ENCODE data around the gene HABP2. TPM values are rescaled to one million over a fixed set of nuclear protein-coding genes. Genes with fewer than 3 reads are reported as not detected.
A peak's percentile ranks its signal among the peaks of the same experiment; 100 is the strongest.

HABP2 gene
- total and polyA plus RNA-seq, 8 donors = 0.76 to 11.4 (median 3.8) TPM; not detected in 2

- DNase-seq = peak in 1 of 2 donors; percentile 5
- no peaks in the 10 kb centered on the region for H3K9me3 ChIP-seq
- no peak overlapping the region for H3K27ac ChIP-seq
- 83 to 92% (median 89%) methylated on average over 4 of the region's 4 CpGs for WGBS, 5 donors
- no peak overlapping the region for H3K4me3 ChIP-seq
- intact Hi-C loops (cut with DNase I; ENCODE audit: low total_unique reads) = no loop called here
- H3K27me3 ChIP-seq = peaks cover 0 to 4% (median 0%) of the 10 kb centered on the region in 3 donors
- TF ChIP-seq EP300 (IDR thresholded peaks at IDR 0.05) = no peak
- no peak for TF ChIP-seq POLR2AphosphoS5 (IDR thresholded peaks at IDR 0.05)
- no peak for TF ChIP-seq POLR2A (IDR thresholded peaks at IDR 0.05)
- no peak for TF ChIP-seq CTCF (IDR thresholded peaks at IDR 0.05)
- H3K36me3 ChIP-seq = no peaks in the 10 kb centered on the region
- peaks cover 0 to 20% (median 7%) of the 10 kb centered on the region in 4 donors for H3K4me1 ChIP-seq
These were observed 30.4 kb upstream of the HABP2 start for GRCh38 chr10:113522460-113522859.

GRCh38 chr10:113523071-113523470, 29.8 kb upstream of the HABP2 start:
- H3K4me3 ChIP-seq = no peak overlapping the region
- DNase-seq = peak in 1 of 2 donors; percentile 18
- H3K27ac ChIP-seq = no peak overlapping the region
- 72 to 77% (median 73%) methylated on average over 5 of the region's 5 CpGs for WGBS, 5 donors
- H3K27me3 ChIP-seq = peaks cover 0 to 4% (median 0%) of the 10 kb centered on the region in 3 donors
- no peaks in the 10 kb centered on the region for H3K36me3 ChIP-seq
- TF ChIP-seq POLR2A (IDR thresholded peaks at IDR 0.05) = no peak
- TF ChIP-seq CTCF (IDR thresholded peaks at IDR 0.05) = no peak
- TF ChIP-seq POLR2AphosphoS5 (IDR thresholded peaks at IDR 0.05) = no peak
- TF ChIP-seq EP300 (IDR thresholded peaks at IDR 0.05) = no peak
- intact Hi-C loops (cut with DNase I; ENCODE audit: low total_unique reads) = no loop called here
- H3K4me1 ChIP-seq = peaks cover 0 to 20% (median 8%) of the 10 kb centered on the region in 4 donors
- no peaks in the 10 kb centered on the region for H3K9me3 ChIP-seq

GRCh38 chr10:113523628-113524027, 29.2 kb upstream of the HABP2 start:
- Histone ChIP-seq H3K4me3 (no peak overlapping the region), H3K27ac (no peak overlapping the region), H3K9me3 (no peaks in the 10 kb centered on the region), H3K36me3 (no peaks in the 10 kb centered on the region), H3K4me1 (peaks cover 0 to 20% (median 8%) of the 10 kb centered on the region in 4 donors), H3K27me3 (peaks cover 0 to 4% (median 0%) of the 10 kb centered on the region in 3 donors)
- TF ChIP-seq POLR2AphosphoS5 (IDR thresholded peaks at IDR 0.05) (no peak), POLR2A (IDR thresholded peaks at IDR 0.05) (no peak), CTCF (IDR thresholded peaks at IDR 0.05) (no peak), EP300 (IDR thresholded peaks at IDR 0.05) (no peak)
- 71 to 90% (median 77%) methylated on average over 1 of the region's 1 CpG for WGBS, 5 donors
- DNase-seq = no peak
- intact Hi-C loops (cut with DNase I; ENCODE audit: low total_unique reads) = no loop called here

- Histone ChIP-seq H3K4me3 (no peak overlapping the region), H3K36me3 (no peaks in the 10 kb centered on the region), H3K9me3 (no peaks in the 10 kb centered on the region), H3K27me3 (peaks cover 0 to 4% (median 0%) of the 10 kb centered on the region in 3 donors), H3K4me1 (peaks cover 0 to 20% (median 8%) of the 10 kb centered on the region in 4 donors), H3K27ac (no peak overlapping the region)
- 48 to 73% (median 55%) methylated on average over 3 of the region's 3 CpGs for WGBS, 5 donors
- intact Hi-C loops (cut with DNase I; ENCODE audit: low total_unique reads) = no loop called here
- TF ChIP-seq EP300 (IDR thresholded peaks at IDR 0.05) = no peak
- TF ChIP-seq CTCF (IDR thresholded peaks at IDR 0.05) = no peak
- TF ChIP-seq POLR2AphosphoS5 (IDR thresholded peaks at IDR 0.05) = no peak
- TF ChIP-seq POLR2A (IDR thresholded peaks at IDR 0.05) = no peak
- no peak for DNase-seq
These were observed 28.7 kb upstream of the HABP2 start for GRCh38 chr10:113524120-113524519.

Data from stomach (tissue), 9 donors.